HepG2 (cell line): ENCODE results near the gene TSHZ2. TPM values are rescaled to one million over a fixed set of nuclear protein-coding genes. Genes with fewer than 3 reads are reported as not detected.
A peak's percentile ranks its signal among the peaks of the same experiment; 100 is the strongest.

Experiments used
- ELF1 ChIP-seq: sonication (generic); formaldehyde crosslinking; IDR thresholded peaks from 2 replicates; pipeline ENCODE4 v1.4.0; 2020; ENCODE audit warnings: missing genetic modification reagents
- ELF3 ChIP-seq: IDR thresholded peaks from 2 replicates; pipeline ENCODE4 v1.6.1; 2016; ENCODE audit warnings: missing genetic modification reagents, missing compliant biosample characterization
- EP300 ChIP-seq, 3 experiments: sonication (generic) in 1 of 3; formaldehyde crosslinking in 1 of 3; IDR thresholded peaks; 2 replicates each; pipeline versions ENCODE4 v1.5.1 to v1.6.1; 2011 to 2020; ENCODE audit warnings: low read depth in 2 of 3, low read length in 2 of 3, borderline replicate concordance in 1 of 3, improper control_type of control experiment in 1 of 3, mild to moderate bottlenecking in 1 of 3, missing genetic modification reagents in 1 of 3, moderate library complexity in 1 of 3
- FOXA1 ChIP-seq, 2 experiments: fragments of 450-650 bp in 1 of 2; sonication (generic) in 1 of 2; formaldehyde crosslinking in 1 of 2; IDR thresholded peaks; 2 replicates each; pipeline versions ENCODE4 v1.4.0 to v1.6.1; 2016 to 2020; ENCODE audit warnings: missing genetic modification reagents in 1 of 2
- FOXK1 ChIP-seq: sonication (generic); formaldehyde crosslinking; IDR thresholded peaks from 2 replicates; pipeline ENCODE4 v1.4.0; 2020; ENCODE audit warnings: low read depth, missing genetic modification reagents, borderline replicate concordance
- FOXP1 ChIP-seq, 2 experiments: fragments of 450-650 bp in 1 of 2; IDR thresholded peaks; 2 replicates each; pipeline ENCODE4 v1.6.1; 2017 to 2018; ENCODE audit warnings: antibody characterized with exemption in 1 of 2
- GABPA ChIP-seq, 2 experiments: IDR thresholded peaks; 2 replicates each; pipeline ENCODE4 v1.6.1; 2011 to 2016; ENCODE audit warnings: low read depth in 2 of 2, low read length in 1 of 2, missing biosample characterization in 1 of 2, missing genetic modification characterization in 1 of 2
- HNF4A ChIP-seq: sonication (generic); formaldehyde crosslinking; IDR thresholded peaks from 2 replicates; pipeline ENCODE4 v1.4.0; 2020; ENCODE audit warnings: missing genetic modification reagents
- KAT8 ChIP-seq: IDR thresholded peaks from 2 replicates; pipeline ENCODE4 v1.6.1; 2016; ENCODE audit warnings: missing genetic modification reagents, missing compliant biosample characterization
- NAIF1 ChIP-seq: sonication (generic); formaldehyde crosslinking; IDR thresholded peaks from 2 replicates; pipeline ENCODE4 v1.5.0; 2020; ENCODE audit warnings: mild to moderate bottlenecking, missing genetic modification reagents, borderline replicate concordance
- SOX6 ChIP-seq, 2 experiments: fragments of 450-650 bp in 1 of 2; sonication (generic) in 1 of 2; formaldehyde crosslinking in 1 of 2; IDR thresholded peaks; 2 replicates each; pipeline versions ENCODE4 v1.4.0 to v1.6.1; 2017 to 2020; ENCODE audit warnings: antibody characterized with exemption in 1 of 2, mild to moderate bottlenecking in 1 of 2, missing genetic modification reagents in 1 of 2
- STAG1 ChIP-seq: sonication (generic); formaldehyde crosslinking; IDR thresholded peaks from 2 replicates; pipeline ENCODE4 v1.4.0; 2020; ENCODE audit warnings: missing genetic modification reagents
- ZNF124 ChIP-seq: sonication (generic); formaldehyde crosslinking; IDR thresholded peaks from 2 replicates; pipeline ENCODE4 v1.4.0; 2020; ENCODE audit warnings: missing genetic modification reagents
- ZNF329 ChIP-seq: sonication (generic); formaldehyde crosslinking; IDR thresholded peaks from 2 replicates; pipeline ENCODE4 v1.9.0; 2021; ENCODE audit warnings: low read depth, mild to moderate bottlenecking, missing genetic modification reagents
- ZNF383 ChIP-seq: sonication (generic); formaldehyde crosslinking; IDR thresholded peaks from 2 replicates; pipeline ENCODE4 v1.4.0; 2020; ENCODE audit warnings: missing genetic modification reagents, mild to moderate bottlenecking, borderline replicate concordance
- polyA plus RNA-seq, 8 experiments: library from polyadenylated mRNA; depleted of rRNA in 3 of 8; stranded (reverse) in 7 of 8; unstranded in 1 of 8; fragments of >200 nt; fragmentation: Illumina TruSeq in 4 of 8; extraction: Trizol in 4 of 8; gene quantifications; 2 replicates each; pipeline versions ENCODE4 v1.2.1 to v1.2.3, GENCODE V29; 2011 to 2016; ENCODE audit warnings: low read depth in 4 of 8, missing spikeins in 1 of 8, mixed read lengths in 1 of 8; ENCODE audit not compliant: insufficient read depth in 1 of 8
- total RNA-seq, 5 experiments: library from RNA; depleted of rRNA; stranded (reverse); fragments of >200 nt; fragmentation: Illumina TruSeq; extraction: Trizol; gene quantifications; 2 replicates each; pipeline ENCODE4 v1.2.3, GENCODE V29; 2016; ENCODE audit warnings: low read depth in 1 of 5
- TF ChIP-seq, protein P1 (sequence below): sonication (generic); formaldehyde crosslinking; conservative IDR thresholded peaks from 2 replicates; pipeline ENCODE4 v1.4.0; 2020; ENCODE audit warnings: mild to moderate bottlenecking, missing genetic modification reagents, moderate library complexity
- TF ChIP-seq, protein P2 (sequence below): sonication (generic); formaldehyde crosslinking; IDR thresholded peaks from 2 replicates; pipeline ENCODE4 v1.5.0; 2020; ENCODE audit warnings: mild to moderate bottlenecking, missing genetic modification reagents

The TSHZ2 gene
- total and polyA plus RNA-seq, 2 of the 13 experiments (the other 11 are each of a cell fraction or from before 2014, with no cell fraction given), result 0.01 TPM; not detected in 1

DNA sequence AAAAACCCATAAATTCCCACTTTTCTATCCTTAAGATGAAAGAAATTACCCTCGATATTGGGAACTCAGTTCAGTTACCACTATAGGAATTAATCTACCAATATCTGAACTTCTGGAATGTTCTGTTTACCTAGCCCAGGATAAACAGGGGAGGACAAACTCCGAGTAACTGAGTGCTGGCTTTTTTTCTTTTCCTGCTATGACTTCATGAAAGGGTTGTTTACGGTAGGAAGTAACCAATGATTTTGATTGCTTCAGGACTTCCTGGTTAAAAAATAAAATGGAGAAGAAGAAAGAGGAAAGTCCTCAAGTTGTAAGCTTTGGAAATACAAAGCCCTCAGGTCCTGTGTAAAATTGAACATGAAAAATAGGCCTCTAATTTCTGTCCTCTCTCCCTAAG, 453.8 kb downstream of the TSHZ2 start (continued):
- TF ChIP-seq FOXK1 (CRISPR knock-in tag) (peak; percentile 57; the same call in 1 of the 2 replicates), SOX6 (IDR thresholded peaks at IDR 0.05) (no peak), SOX6 (CRISPR knock-in tag; IDR thresholded peaks at IDR 0.05) (0 out of 2 replicates have a peak, but pooled peaks have one; percentile 4), ZNF329 (no peak), ELF1 (CRISPR knock-in tag) (peak; percentile 64), FOXP1 (IDR thresholded peaks at IDR 0.05) (no peak), FOXP1 (CRISPR knock-in tag; IDR thresholded peaks at IDR 0.05) (peak; percentile 73), KAT8 (CRISPR knock-in tag) (0 out of 2 replicates have a peak, but pooled peaks have one; percentile 10), GABPA (IDR thresholded peaks at IDR 0.05; ENCODE audit: low read depth, low read length) (no peak), GABPA (CRISPR knock-in tag; IDR thresholded peaks at IDR 0.05; ENCODE audit: low read depth) (0 out of 2 replicates have a peak, but pooled peaks have one; percentile 35), HNF4A (CRISPR knock-in tag) (no peak), ZNF124 (no peak), STAG1 (CRISPR knock-in tag) (no peak), ELF3 (CRISPR knock-in tag) (peak; percentile 87), NAIF1 (CRISPR knock-in tag) (0 out of 2 replicates have a peak, but pooled peaks have one; percentile 35), EP300 (IDR thresholded peaks at IDR 0.05; ENCODE audit: low read depth in 2 of 2, low read length in 2 of 2) (peak in 1 of 2 experiments; percentile 17; a peak in 1 of 4 replicates), EP300 (CRISPR knock-in tag; IDR thresholded peaks at IDR 0.05; ENCODE audit: borderline replicate concordance) (no peak), FOXA1 (IDR thresholded peaks at IDR 0.05) (no peak), FOXA1 (CRISPR knock-in tag; IDR thresholded peaks at IDR 0.05) (peak; percentile 32; the same call in 1 of the 2 replicates), ZNF383 (CRISPR knock-in tag) (no peak)
- TF ChIP-seq, protein P1, sequence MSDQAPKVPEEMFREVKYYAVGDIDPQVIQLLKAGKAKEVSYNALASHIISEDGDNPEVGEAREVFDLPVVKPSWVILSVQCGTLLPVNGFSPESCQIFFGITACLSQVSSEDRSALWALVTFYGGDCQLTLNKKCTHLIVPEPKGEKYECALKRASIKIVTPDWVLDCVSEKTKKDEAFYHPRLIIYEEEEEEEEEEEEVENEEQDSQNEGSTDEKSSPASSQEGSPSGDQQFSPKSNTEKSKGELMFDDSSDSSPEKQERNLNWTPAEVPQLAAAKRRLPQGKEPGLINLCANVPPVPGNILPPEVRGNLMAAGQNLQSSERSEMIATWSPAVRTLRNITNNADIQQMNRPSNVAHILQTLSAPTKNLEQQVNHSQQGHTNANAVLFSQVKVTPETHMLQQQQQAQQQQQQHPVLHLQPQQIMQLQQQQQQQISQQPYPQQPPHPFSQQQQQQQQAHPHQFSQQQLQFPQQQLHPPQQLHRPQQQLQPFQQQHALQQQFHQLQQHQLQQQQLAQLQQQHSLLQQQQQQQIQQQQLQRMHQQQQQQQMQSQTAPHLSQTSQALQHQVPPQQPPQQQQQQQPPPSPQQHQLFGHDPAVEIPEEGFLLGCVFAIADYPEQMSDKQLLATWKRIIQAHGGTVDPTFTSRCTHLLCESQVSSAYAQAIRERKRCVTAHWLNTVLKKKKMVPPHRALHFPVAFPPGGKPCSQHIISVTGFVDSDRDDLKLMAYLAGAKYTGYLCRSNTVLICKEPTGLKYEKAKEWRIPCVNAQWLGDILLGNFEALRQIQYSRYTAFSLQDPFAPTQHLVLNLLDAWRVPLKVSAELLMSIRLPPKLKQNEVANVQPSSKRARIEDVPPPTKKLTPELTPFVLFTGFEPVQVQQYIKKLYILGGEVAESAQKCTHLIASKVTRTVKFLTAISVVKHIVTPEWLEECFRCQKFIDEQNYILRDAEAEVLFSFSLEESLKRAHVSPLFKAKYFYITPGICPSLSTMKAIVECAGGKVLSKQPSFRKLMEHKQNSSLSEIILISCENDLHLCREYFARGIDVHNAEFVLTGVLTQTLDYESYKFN (CRISPR knock-in tag), result peak; percentile 54; the same call in 1 of the 2 replicates
- TF ChIP-seq, protein P2, sequence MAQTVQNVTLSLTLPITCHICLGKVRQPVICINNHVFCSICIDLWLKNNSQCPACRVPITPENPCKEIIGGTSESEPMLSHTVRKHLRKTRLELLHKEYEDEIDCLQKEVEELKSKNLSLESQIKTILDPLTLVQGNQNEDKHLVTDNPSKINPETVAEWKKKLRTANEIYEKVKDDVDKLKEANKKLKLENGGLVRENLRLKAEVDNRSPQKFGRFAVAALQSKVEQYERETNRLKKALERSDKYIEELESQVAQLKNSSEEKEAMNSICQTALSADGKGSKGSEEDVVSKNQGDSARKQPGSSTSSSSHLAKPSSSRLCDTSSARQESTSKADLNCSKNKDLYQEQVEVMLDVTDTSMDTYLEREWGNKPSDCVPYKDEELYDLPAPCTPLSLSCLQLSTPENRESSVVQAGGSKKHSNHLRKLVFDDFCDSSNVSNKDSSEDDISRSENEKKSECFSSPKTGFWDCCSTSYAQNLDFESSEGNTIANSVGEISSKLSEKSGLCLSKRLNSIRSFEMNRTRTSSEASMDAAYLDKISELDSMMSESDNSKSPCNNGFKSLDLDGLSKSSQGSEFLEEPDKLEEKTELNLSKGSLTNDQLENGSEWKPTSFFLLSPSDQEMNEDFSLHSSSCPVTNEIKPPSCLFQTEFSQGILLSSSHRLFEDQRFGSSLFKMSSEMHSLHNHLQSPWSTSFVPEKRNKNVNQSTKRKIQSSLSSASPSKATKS (CRISPR knock-in tag), result 0 out of 2 replicates have a peak, but pooled peaks have one; percentile 37
